Gastroesophageal sphincter (tissue), 4 donors: ENCODE measurements around the gene NAALADL2. TPM values are rescaled to one million over a fixed set of nuclear protein-coding genes. Genes with fewer than 3 reads are reported as not detected.

ENCODE experiments used
- ATAC-seq: fragments of 150-250 bp; one replicate; pipeline ENCODE4 v1.9.1; 2016; ENCODE audit warnings: mild to moderate bottlenecking, moderate library complexity
- H3K27ac ChIP-seq, 4 donors: fragments of 200-600 bp; sonication (generic) in 3 of 4; 1 replicate in 3 of 4; 2 replicates in 1 of 4; pipeline ENCODE4 v1.5.1; 2016 to 2019
- H3K27me3 ChIP-seq: fragments of 200-600 bp; sonication (generic); one replicate; pipeline ENCODE4 v1.5.1; 2019
- H3K36me3 ChIP-seq, 2 donors: fragments of 200-600 bp; sonication (generic); one replicate each; pipeline ENCODE4 v1.5.1; 2019; ENCODE audit warnings: control low read depth in 1 of 2
- H3K4me1 ChIP-seq, 3 donors: fragments of 200-600 bp; sonication (generic); 1 replicate in 2 of 3; 2 replicates in 1 of 3; pipeline ENCODE4 v1.5.1; 2016 to 2019; ENCODE audit warnings: control low read depth in 2 of 3
- H3K4me3 ChIP-seq, 2 donors: fragments of 200-600 bp; sonication (generic); one replicate each; pipeline ENCODE4 v1.5.1; 2019; ENCODE audit warnings: mild to moderate bottlenecking in 1 of 2, moderate library complexity in 1 of 2
- H3K9me3 ChIP-seq, 3 donors: fragments of 200-600 bp; sonication (generic); one replicate each; pipeline ENCODE4 v1.5.1; 2017 to 2019; ENCODE audit warnings: control low read depth in 2 of 3
- EP300 ChIP-seq: sonication (generic); formaldehyde crosslinking; IDR thresholded peaks from one replicate; pipeline ENCODE4 v1.6.1; 2017; ENCODE audit warnings: antibody characterized with exemption, mild to moderate bottlenecking
- POLR2A ChIP-seq, 2 donors: fragments of 450-650 bp; IDR thresholded peaks; one replicate each; pipeline ENCODE4 v1.6.1; 2017; ENCODE audit warnings: antibody characterized with exemption in 2 of 2, mild to moderate bottlenecking in 2 of 2, moderate library complexity in 1 of 2
- POLR2AphosphoS5 ChIP-seq: sonication (generic); formaldehyde crosslinking; IDR thresholded peaks from one replicate; pipeline ENCODE4 v1.6.1; 2017; ENCODE audit warnings: antibody characterized with exemption
- WGBS, 2 donors: methylation state at CpG; one replicate each; pipeline ENCODE4 v1.1.5; 2018; ENCODE audit warnings: low coverage in 1 of 2; 5-methylcytosine and 5-hydroxymethylcytosine counted together
- total RNA-seq, 4 donors: library from RNA; depleted of rRNA; stranded (reverse); fragments of >200 nt; gene quantifications; one replicate each; pipeline ENCODE4 v1.1.0, GENCODE V29; 2016
- TF ChIP-seq, protein P1 (sequence below), 4 experiments: fragments of 200-600 bp in 2 of 4; fragments of 450-650 bp in 2 of 4; sonication (generic) in 1 of 4; IDR thresholded peaks; one replicate each; pipeline ENCODE4 v1.5.1; 2017 to 2019; ENCODE audit warnings: antibody characterized with exemption in 4 of 4, mild to moderate bottlenecking in 2 of 4, moderate library complexity in 2 of 4

The NAALADL2 gene
- total RNA-seq, 4 donors from 2014 or later: 3.1 to 7.4 (median 6.2) TPM

DNA sequence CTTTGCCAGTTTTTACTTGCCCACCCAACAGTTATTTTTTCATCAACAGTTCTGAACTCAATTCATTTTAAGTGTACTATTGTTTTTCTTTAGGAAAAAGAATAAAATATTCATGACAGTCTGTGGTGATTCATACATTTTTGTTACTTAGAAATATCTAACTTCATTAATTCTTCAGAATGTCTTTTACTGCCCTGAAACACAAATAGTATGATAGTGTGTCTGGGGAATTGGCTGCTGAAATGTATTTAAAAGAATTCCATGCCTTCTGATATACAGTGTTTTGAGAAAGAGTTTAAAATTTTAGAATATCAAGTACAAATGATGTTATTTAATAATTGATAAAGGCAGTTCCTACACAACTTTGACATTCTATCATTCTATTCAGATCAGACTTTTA lies 854.1 kb downstream of the NAALADL2 start:
- no peaks in the 10 kb centered on the region for H3K27me3 ChIP-seq
- H3K27ac ChIP-seq: no peak overlapping the region
- H3K36me3 ChIP-seq: no peaks in the 10 kb centered on the region
- H3K9me3 ChIP-seq: no peaks in the 10 kb centered on the region
- no peak for ATAC-seq
- H3K4me3 ChIP-seq: no peak overlapping the region
- TF ChIP-seq, protein P1, sequence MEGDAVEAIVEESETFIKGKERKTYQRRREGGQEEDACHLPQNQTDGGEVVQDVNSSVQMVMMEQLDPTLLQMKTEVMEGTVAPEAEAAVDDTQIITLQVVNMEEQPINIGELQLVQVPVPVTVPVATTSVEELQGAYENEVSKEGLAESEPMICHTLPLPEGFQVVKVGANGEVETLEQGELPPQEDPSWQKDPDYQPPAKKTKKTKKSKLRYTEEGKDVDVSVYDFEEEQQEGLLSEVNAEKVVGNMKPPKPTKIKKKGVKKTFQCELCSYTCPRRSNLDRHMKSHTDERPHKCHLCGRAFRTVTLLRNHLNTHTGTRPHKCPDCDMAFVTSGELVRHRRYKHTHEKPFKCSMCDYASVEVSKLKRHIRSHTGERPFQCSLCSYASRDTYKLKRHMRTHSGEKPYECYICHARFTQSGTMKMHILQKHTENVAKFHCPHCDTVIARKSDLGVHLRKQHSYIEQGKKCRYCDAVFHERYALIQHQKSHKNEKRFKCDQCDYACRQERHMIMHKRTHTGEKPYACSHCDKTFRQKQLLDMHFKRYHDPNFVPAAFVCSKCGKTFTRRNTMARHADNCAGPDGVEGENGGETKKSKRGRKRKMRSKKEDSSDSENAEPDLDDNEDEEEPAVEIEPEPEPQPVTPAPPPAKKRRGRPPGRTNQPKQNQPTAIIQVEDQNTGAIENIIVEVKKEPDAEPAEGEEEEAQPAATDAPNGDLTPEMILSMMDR (IDR thresholded peaks at IDR 0.05): no peak
- no peaks in the 10 kb centered on the region for H3K4me1 ChIP-seq

DNA sequence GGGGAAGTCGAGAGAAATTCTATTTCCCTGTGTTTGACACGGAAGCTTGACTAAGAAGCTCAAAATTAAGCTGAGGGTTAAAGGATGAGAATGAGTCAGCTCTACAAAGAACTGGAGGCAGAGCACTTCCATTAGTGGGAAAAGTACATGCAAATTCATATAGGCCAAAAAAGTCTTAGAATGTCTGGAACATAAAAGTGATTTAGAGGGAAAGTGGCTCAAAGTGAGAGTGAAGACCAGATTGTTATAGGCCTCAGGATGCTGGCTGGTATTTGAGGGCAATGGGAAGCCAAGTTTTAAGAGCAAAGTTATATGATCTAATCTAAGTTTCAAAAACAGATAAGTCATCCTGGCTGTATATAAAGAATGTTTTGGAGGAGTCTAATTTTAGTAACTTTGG lies 857.3 kb downstream of the NAALADL2 start:
- ATAC-seq: no peak
- Histone ChIP-seq H3K36me3 (no peaks in the 10 kb centered on the region), H3K27me3 (no peaks in the 10 kb centered on the region), H3K4me3 (no peak overlapping the region), H3K27ac (no peak overlapping the region), H3K4me1 (no peaks in the 10 kb centered on the region), H3K9me3 (no peaks in the 10 kb centered on the region)
- WGBS, 2 donors: 65 to 89% methylated on average over 2 of the region's 2 CpGs
- TF ChIP-seq, protein P1 (IDR thresholded peaks at IDR 0.05): no peak
- TF ChIP-seq POLR2AphosphoS5: no peak
- TF ChIP-seq EP300: no peak
- TF ChIP-seq POLR2A (IDR thresholded peaks at IDR 0.05): no peak

DNA sequence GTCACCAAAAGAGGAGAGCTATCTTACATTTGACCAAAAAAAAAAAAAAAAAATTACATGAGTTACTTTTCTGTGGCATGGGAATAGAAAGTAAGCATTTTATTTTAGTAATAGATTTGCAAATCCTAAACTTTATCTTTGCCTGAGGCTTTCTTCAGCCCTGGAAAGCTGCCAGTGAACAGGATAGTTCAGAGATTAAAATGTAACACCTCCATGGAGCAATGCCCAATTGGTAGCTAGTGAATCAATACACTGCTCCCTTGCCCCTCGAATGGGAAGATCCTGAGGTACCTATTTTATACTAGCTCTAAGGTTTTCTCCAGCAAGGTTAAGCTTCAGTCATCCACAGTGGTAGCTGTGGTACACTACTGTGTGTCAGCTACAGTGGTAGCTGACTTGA lies 867.1 kb downstream of the NAALADL2 start:
- Histone ChIP-seq H3K27ac (no peak overlapping the region), H3K36me3 (no peaks in the 10 kb centered on the region), H3K9me3 (no peaks in the 10 kb centered on the region), H3K27me3 (no peaks in the 10 kb centered on the region), H3K4me3 (no peak overlapping the region), H3K4me1 (no peaks in the 10 kb centered on the region)
- TF ChIP-seq POLR2A (IDR thresholded peaks at IDR 0.05) (no peak), EP300 (no peak), POLR2AphosphoS5 (no peak)
- TF ChIP-seq, protein P1 (IDR thresholded peaks at IDR 0.05): no peak
- ATAC-seq: no peak
- 43 to 67% methylated on average over 1 of the region's 1 CpG for WGBS, 2 donors

DNA sequence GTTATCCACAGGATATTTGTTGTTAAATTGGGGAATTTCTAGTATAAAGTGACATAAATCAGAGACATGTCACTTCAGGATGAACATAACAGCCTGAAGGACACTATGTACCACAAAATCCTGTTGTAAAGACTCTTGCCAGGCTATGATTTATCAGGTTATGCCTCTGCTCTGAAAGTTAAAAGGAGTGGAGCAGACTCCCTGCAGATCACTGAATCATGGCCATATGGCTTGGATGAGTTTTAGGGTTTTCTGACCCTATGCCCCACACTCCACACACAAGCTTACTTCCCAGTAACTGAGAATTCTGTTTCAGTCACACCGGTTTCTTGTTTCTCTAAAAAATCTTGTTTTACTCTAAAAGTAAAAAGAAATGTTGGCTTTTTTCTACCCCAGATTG lies 869.4 kb downstream of the NAALADL2 start:
- Histone ChIP-seq H3K4me3 (no peak overlapping the region), H3K9me3 (peaks cover 0 to under 1% (median 0%) of the 10 kb centered on the region in 3 donors), H3K36me3 (no peaks in the 10 kb centered on the region), H3K27me3 (no peaks in the 10 kb centered on the region), H3K4me1 (no peaks in the 10 kb centered on the region), H3K27ac (no peak overlapping the region)
- TF ChIP-seq POLR2A (IDR thresholded peaks at IDR 0.05) (no peak), POLR2AphosphoS5 (no peak), EP300 (no peak)
- TF ChIP-seq, protein P1 (IDR thresholded peaks at IDR 0.05): no peak
- ATAC-seq: no peak
- WGBS, 2 donors: 73 to 82% methylated on average over 1 of the region's 1 CpG

DNA sequence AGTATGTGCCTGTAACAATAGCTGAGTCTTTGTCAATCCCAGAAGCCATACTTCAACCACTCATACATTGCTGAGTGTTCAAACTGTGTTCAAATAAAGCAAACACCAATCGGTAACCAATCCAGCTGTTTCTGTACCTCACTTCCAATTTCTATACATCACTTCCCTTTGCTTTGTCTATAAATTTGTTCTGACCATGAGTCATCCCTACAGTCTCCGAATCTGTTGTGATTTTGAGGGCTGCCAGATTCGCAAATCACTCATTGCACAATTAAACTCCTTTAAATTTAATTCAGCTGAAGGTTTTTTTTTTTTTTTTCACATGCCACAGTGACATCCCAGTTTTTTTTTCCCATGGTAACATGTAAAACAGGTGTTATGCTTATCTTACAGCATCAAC lies 870.3 kb downstream of the NAALADL2 start:
- peaks cover 0 to 8% (median 0%) of the 10 kb centered on the region in 3 donors for H3K9me3 ChIP-seq
- 69 to 72% methylated on average over 3 of the region's 3 CpGs for WGBS, 2 donors
- no peaks in the 10 kb centered on the region for H3K4me1 ChIP-seq
- H3K27me3 ChIP-seq: no peaks in the 10 kb centered on the region
- no peak overlapping the region for H3K27ac ChIP-seq
- TF ChIP-seq, protein P1 (IDR thresholded peaks at IDR 0.05): no peak
- TF ChIP-seq EP300 (no peak), POLR2A (IDR thresholded peaks at IDR 0.05) (no peak), POLR2AphosphoS5 (no peak)
- no peaks in the 10 kb centered on the region for H3K36me3 ChIP-seq
- ATAC-seq: no peak
- no peak overlapping the region for H3K4me3 ChIP-seq
